Natural killer cell (primary cell): ENCODE results near the gene RAI1. TPM values are rescaled to one million over a fixed set of nuclear protein-coding genes. Genes with fewer than 3 reads are reported as not detected.

Experiments
- ATAC-seq, 3 donors: fragments of 150-1000 bp in 2 of 3; fragments of 200-7000 bp in 1 of 3; cut with Tn5 transposase; 1 replicate in 1 of 3; 2 replicates in 2 of 3; pipeline ENCODE4 v1.10.0; 2021; ENCODE audit warnings: mild to moderate bottlenecking in 2 of 3, moderate library complexity in 2 of 3
- DNase-seq, 2 donors: peaks; one replicate each; pipeline versions ENCODE4 v3.0.0 to v3.0.0-alpha.2; 2013 to 2021; ENCODE audit warnings: mixed read lengths in 1 of 2
- H3K27ac ChIP-seq: one replicate; pipeline ENCODE4 v1.5.1; 2013; ENCODE audit warnings: mild to moderate bottlenecking, low read length
- H3K27me3 ChIP-seq: one replicate; pipeline ENCODE4 v1.6.1; 2013; ENCODE audit warnings: low read length; ENCODE audit not compliant: control insufficient read depth, insufficient read depth
- H3K36me3 ChIP-seq: one replicate; pipeline ENCODE4 v1.6.1; 2013; ENCODE audit warnings: low read length; ENCODE audit not compliant: control insufficient read depth, insufficient read depth
- H3K4me1 ChIP-seq: one replicate; pipeline ENCODE4 v1.6.1; 2013; ENCODE audit warnings: low read length; ENCODE audit not compliant: control insufficient read depth, insufficient read depth
- H3K4me3 ChIP-seq: one replicate; pipeline ENCODE4 v1.5.1; 2013; ENCODE audit warnings: low read length
- H3K9me3 ChIP-seq: one replicate; pipeline ENCODE4 v1.6.1; 2013; ENCODE audit warnings: low read length; ENCODE audit not compliant: control insufficient read depth, insufficient read depth
- H3K27ac Mint-ChIP-seq, 2 donors: one replicate each; pipeline ENCODE4 v1.8.0; 2022; ENCODE audit warnings: mild to moderate bottlenecking in 2 of 2, mixed read lengths in 2 of 2, moderate library complexity in 1 of 2
- H3K27me3 Mint-ChIP-seq, 2 donors: one replicate each; pipeline ENCODE4 v1.8.0; 2022; ENCODE audit warnings: low read depth in 2 of 2, mixed read lengths in 2 of 2
- H3K36me3 Mint-ChIP-seq: one replicate; pipeline ENCODE4 v1.8.0; 2022; ENCODE audit warnings: mixed read lengths
- H3K4me1 Mint-ChIP-seq, 2 donors: one replicate each; pipeline ENCODE4 v1.8.0; 2022; ENCODE audit warnings: mixed read lengths in 2 of 2
- H3K4me3 Mint-ChIP-seq: one replicate; pipeline ENCODE4 v1.8.0; 2022; ENCODE audit warnings: mild to moderate bottlenecking, moderate library complexity, mixed read lengths
- H3K9me3 Mint-ChIP-seq, 2 donors: one replicate each; pipeline ENCODE4 v1.8.0; 2022; ENCODE audit warnings: mixed read lengths in 2 of 2
- WGBS: methylation state at CpG from one replicate; pipeline ENCODE4 v1.1.7; 2013; ENCODE audit warnings: missing lambda C conversion rate; ENCODE audit not compliant: insufficient coverage; 5-methylcytosine and 5-hydroxymethylcytosine counted together
- intact Hi-C: fragments of 100-400 bp; cut with micrococcal nuclease; formaldehyde crosslinking; loops from one replicate; pipeline ENCODE4 v1.14.2; 2022
- total RNA-seq, 4 donors: library from RNA; stranded (reverse); fragments of 120-200 nt in 1 of 4; gene quantifications; one replicate each; pipeline versions ENCODE4 v1.2.3 to v1.2.4, GENCODE V29; 2013 to 2022
- TF ChIP-seq, protein P1 (sequence below): fragments of 200-600 bp; IDR thresholded peaks from one replicate; pipeline ENCODE4 v1.8.0; 2022; ENCODE audit warnings: antibody characterized with exemption

The RAI1 gene
- total RNA-seq, 3 donors from 2014 or later (not counting 1 experiment from before 2014, with no cell fraction given): 39.8 to 55.0 (median 49.4) TPM

DNA sequence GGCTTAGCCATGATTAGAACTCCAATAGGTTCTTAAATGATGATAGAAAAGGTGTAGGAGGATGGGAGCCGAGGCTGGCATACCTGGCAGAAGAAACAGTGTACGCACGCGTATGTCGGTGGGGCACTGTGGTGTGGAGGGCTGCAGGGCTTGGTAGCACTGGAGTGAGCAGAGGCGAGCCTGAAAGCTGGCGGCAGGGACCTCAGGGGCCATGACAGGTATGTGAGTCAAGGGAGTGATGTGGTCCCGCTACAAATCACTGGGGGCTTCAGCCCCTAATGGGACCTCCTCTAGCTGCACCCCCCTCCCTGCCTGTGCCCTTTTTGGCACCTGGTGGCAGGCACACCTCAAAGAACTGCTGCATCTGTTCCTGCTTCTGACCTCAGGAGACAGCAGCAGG lies 67.3 kb downstream of the RAI1 start:
- H3K36me3 Mint-ChIP-seq: no peaks in the 10 kb centered on the region
- H3K4me3 Mint-ChIP-seq: no peak overlapping the region
- ATAC-seq: no peak
- intact Hi-C loops: no loop called here
- Histone ChIP-seq H3K36me3 (no peaks in the 10 kb centered on the region), H3K4me1 (peaks cover 46% of the 10 kb centered on the region), H3K27me3 (no peaks in the 10 kb centered on the region), H3K27ac (peak overlapping the region; percentile 54), H3K4me3 (peak overlapping the region; percentile 18), H3K9me3 (no peaks in the 10 kb centered on the region)
- no peaks in the 10 kb centered on the region for H3K27me3 Mint-ChIP-seq
- no peaks in the 10 kb centered on the region for H3K9me3 Mint-ChIP-seq
- H3K27ac Mint-ChIP-seq: peak overlapping the region; percentile 77 to 95
- TF ChIP-seq, protein P1, sequence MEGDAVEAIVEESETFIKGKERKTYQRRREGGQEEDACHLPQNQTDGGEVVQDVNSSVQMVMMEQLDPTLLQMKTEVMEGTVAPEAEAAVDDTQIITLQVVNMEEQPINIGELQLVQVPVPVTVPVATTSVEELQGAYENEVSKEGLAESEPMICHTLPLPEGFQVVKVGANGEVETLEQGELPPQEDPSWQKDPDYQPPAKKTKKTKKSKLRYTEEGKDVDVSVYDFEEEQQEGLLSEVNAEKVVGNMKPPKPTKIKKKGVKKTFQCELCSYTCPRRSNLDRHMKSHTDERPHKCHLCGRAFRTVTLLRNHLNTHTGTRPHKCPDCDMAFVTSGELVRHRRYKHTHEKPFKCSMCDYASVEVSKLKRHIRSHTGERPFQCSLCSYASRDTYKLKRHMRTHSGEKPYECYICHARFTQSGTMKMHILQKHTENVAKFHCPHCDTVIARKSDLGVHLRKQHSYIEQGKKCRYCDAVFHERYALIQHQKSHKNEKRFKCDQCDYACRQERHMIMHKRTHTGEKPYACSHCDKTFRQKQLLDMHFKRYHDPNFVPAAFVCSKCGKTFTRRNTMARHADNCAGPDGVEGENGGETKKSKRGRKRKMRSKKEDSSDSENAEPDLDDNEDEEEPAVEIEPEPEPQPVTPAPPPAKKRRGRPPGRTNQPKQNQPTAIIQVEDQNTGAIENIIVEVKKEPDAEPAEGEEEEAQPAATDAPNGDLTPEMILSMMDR: no peak
- peaks cover 46 to 52% of the 10 kb centered on the region in 2 donors for H3K4me1 Mint-ChIP-seq
- WGBS: 91% methylated on average over 8 of the region's 8 CpGs
- no peak for DNase-seq

DNA sequence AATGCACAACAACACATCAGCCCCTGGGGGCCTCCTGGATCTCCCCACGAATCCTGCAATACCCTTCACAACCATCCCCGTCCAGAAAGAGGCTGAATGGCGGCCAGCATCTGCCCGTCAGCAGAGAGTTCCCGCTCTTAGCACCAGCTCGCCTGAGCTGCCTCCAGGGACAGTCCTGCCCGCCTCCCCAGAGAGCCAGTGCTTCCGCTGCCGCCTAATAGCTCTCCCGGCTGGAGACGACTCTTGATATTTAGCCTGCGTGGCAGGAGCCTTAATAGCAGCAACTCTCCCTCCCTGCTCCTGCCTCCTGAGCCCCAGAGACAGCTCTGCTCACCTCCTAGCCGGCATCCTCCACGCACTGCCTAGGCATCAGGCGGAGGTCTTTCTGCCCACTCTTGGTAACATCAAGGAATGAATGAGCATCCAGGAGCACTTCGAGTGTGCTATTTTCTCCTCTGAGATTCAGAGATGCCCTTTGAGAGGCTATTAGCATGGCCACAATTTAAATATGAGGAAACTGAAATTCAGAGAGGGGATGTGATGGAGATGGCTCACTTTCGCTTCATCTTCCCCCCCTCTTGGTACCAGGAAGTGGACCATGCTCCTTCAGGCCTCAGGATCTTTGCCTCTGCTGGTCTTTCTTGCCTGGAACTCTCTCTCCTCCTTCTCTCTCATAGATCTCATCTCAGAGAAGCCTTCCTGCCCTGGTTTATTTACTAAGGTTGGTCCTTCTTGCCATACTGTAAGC lies 67.9 kb downstream of the RAI1 start:
- Mint-ChIP-seq H3K27me3 (no peaks in the 10 kb centered on the region), H3K4me1 (peaks cover 46 to 55% of the 10 kb centered on the region in 2 donors), H3K9me3 (no peaks in the 10 kb centered on the region), H3K36me3 (no peaks in the 10 kb centered on the region), H3K27ac (peak overlapping the region; percentile 95 to 99), H3K4me3 (no peak overlapping the region)
- ATAC-seq (no peak), DNase-seq (no peak)
- TF ChIP-seq, protein P1: no peak
- intact Hi-C loops: no loop called here
- peak overlapping the region; percentile 18 for H3K4me3 ChIP-seq
- H3K4me1 ChIP-seq: peaks cover 50% of the 10 kb centered on the region
- WGBS: 74% methylated on average over 17 of the region's 17 CpGs
- no peaks in the 10 kb centered on the region for H3K27me3 ChIP-seq
- H3K27ac ChIP-seq: peak overlapping the region; percentile 54
- no peaks in the 10 kb centered on the region for H3K36me3 ChIP-seq
- H3K9me3 ChIP-seq: no peaks in the 10 kb centered on the region

DNA sequence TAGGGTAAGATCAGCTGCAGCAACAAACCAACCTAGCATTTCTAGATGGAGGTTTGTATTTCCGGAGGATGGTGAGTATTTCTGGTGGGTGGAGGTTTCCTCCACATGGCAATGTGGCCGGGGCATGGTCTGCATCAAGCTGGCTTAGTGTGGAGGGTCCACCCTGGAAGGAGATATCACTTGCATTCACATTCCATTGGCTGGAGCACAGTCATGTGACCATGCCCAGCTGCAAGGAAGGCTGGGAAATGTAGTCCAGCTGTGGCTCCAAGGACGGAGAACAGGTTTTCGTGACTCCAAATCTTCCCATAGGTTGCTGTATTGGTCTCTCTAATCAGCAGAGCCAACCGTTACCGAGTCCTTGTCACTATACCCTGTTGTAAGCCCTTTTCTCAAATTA lies 68.7 kb downstream of the RAI1 start:
- Mint-ChIP-seq H3K36me3 (no peaks in the 10 kb centered on the region), H3K9me3 (no peaks in the 10 kb centered on the region), H3K4me3 (peak overlapping the region; percentile 68), H3K27me3 (no peaks in the 10 kb centered on the region), H3K4me1 (peaks cover 46 to 53% of the 10 kb centered on the region in 2 donors), H3K27ac (peak overlapping the region; percentile 95 to 99)
- Histone ChIP-seq H3K4me1 (peaks cover 57% of the 10 kb centered on the region), H3K9me3 (no peaks in the 10 kb centered on the region), H3K27ac (peak overlapping the region; percentile 54), H3K36me3 (no peaks in the 10 kb centered on the region), H3K4me3 (no peak overlapping the region), H3K27me3 (no peaks in the 10 kb centered on the region)
- TF ChIP-seq, protein P1: no peak
- intact Hi-C loops: loop anchor here (2.0 to 5.0 kb wide), 4 partner anchors 38 to 222 kb away; partner anchors contain the start of genes DRC3, SREBF1 and TOM1L2
- ATAC-seq: peak in 2 of 3 donors; percentile 5 to 32
- WGBS: 45% methylated on average over 6 of the region's 6 CpGs
- peak; percentile 37 to 77 for DNase-seq
